ENCODE data around the gene NOVA2. TPM values are rescaled to one million over a fixed set of nuclear protein-coding genes. Genes with fewer than 3 reads are reported as not detected.
A peak's percentile ranks its signal among the peaks of the same experiment; 100 is the strongest.

NOVA2 gene
- total RNA-seq, 2 donors from 2014 or later: 1.5 to 3.9 TPM

- Histone ChIP-seq H3K4me3 (no peak overlapping the region), H3K9me3 (no peaks in the 10 kb centered on the region), H3K27ac (no peak overlapping the region), H3K4me1 (peaks cover 0 to 28% of the 10 kb centered on the region in 2 donors), H3K36me3 (no peaks in the 10 kb centered on the region), H3K27me3 (no peaks in the 10 kb centered on the region)
- no peak for TF ChIP-seq CTCF (IDR thresholded peaks at IDR 0.05)
- DNase-seq (ENCODE audit: low spot score): no peak
Measured at GRCh38 chr19:45996933-45997332, 23.3 kb upstream of the NOVA2 start.

- no peak for DNase-seq (ENCODE audit: low spot score)
- H3K4me1 ChIP-seq: peaks cover 0 to 24% of the 10 kb centered on the region in 2 donors
- no peak for TF ChIP-seq CTCF (IDR thresholded peaks at IDR 0.05)
- H3K27ac ChIP-seq: peak overlapping the region; percentile 69 to 81
- H3K4me3 ChIP-seq: peak overlapping the region; percentile 77 to 91
- no peaks in the 10 kb centered on the region for H3K27me3 ChIP-seq
- H3K9me3 ChIP-seq: no peaks in the 10 kb centered on the region
- H3K36me3 ChIP-seq: no peaks in the 10 kb centered on the region
Measured at GRCh38 chr19:45995715-45996385, 22.2 kb upstream of the NOVA2 start.

- H3K4me3 ChIP-seq: peak within 1 kb of the TSS; percentile 77 to 91
- TF ChIP-seq CTCF (IDR thresholded peaks at IDR 0.05): no peak
- H3K36me3 ChIP-seq: no peaks in the 10 kb centered on the region
- peak within 1 kb of the TSS; percentile 69 to 81 for H3K27ac ChIP-seq
- DNase-seq (ENCODE audit: low spot score): peak; percentile 99
- no peaks in the 10 kb centered on the region for H3K27me3 ChIP-seq
- no peaks in the 10 kb centered on the region for H3K9me3 ChIP-seq
- H3K4me1 ChIP-seq: peaks cover 0 to 17% of the 10 kb centered on the region in 2 donors
Measured at GRCh38 chr19:45994998-45995714, 21.5 kb upstream of the NOVA2 start, which contains the start of gene CCDC61. Gene CCDC61, plus strand, starts transcription at chr19:45995467. Its CDS starts 7,552 bp downstream, at chr19:46003019.

- no peak overlapping the region for H3K27ac ChIP-seq
- H3K9me3 ChIP-seq: no peaks in the 10 kb centered on the region
- H3K4me1 ChIP-seq: peaks cover 0 to 11% of the 10 kb centered on the region in 2 donors
- no peak for DNase-seq (ENCODE audit: low spot score)
- TF ChIP-seq CTCF (IDR thresholded peaks at IDR 0.05): no peak
- H3K36me3 ChIP-seq: no peaks in the 10 kb centered on the region
- peak overlapping the region; percentile 55 to 91 for H3K4me3 ChIP-seq
- H3K27me3 ChIP-seq: no peaks in the 10 kb centered on the region
Measured at GRCh38 chr19:45994456-45994997, 20.9 kb upstream of the NOVA2 start.

GRCh38 chr19:45990113-45990728, 16.6 kb upstream of the NOVA2 start:
- Histone ChIP-seq H3K27me3 (no peaks in the 10 kb centered on the region), H3K36me3 (no peaks in the 10 kb centered on the region), H3K27ac (no peak overlapping the region), H3K4me1 (no peaks in the 10 kb centered on the region), H3K9me3 (no peaks in the 10 kb centered on the region), H3K4me3 (no peak overlapping the region)
- DNase-seq (ENCODE audit: low spot score): no peak
- no peak for TF ChIP-seq CTCF (IDR thresholded peaks at IDR 0.05)
